RKO (cell line): ENCODE measurements around the gene PLPPR1.
"Not testable (repeated sequence)": the region's sequence is repeated elsewhere in the genome, so short reads cannot be mapped to it uniquely, and the experiment has no call there.

Experiments
- DNase-seq: peaks from one replicate; pipeline ENCODE4 v3.0.0-alpha.2; 2016; ENCODE audit warnings: low spot score

Gene PLPPR1

GRCh38 chr9:101028346-101029314 is at the start of gene PLPPR1:
TSS of gene PLPPR1 (plus strand) at chr9:101028727.
- peak; percentile 78 for DNase-seq

- DNase-seq = no peak
Observed at GRCh38 chr9:100989731-100990130, 38.8 kb upstream of the PLPPR1 start.

GRCh38 chr9:100990605-100991381 is 37.7 kb upstream of the PLPPR1 start:
- no peak for DNase-seq

GRCh38 chr9:100992632-100993031 is 35.9 kb upstream of the PLPPR1 start:
- no peak for DNase-seq

GRCh38 chr9:100999906-101000544 is 28.5 kb upstream of the PLPPR1 start:
- no peak for DNase-seq

- no peak for DNase-seq
Observed at GRCh38 chr9:101005246-101005645, 23.3 kb upstream of the PLPPR1 start.

GRCh38 chr9:101014566-101014965 is 14.0 kb upstream of the PLPPR1 start:
- no peak for DNase-seq

- DNase-seq = no peak
Observed at GRCh38 chr9:101018467-101018866, 10.1 kb upstream of the PLPPR1 start.

GRCh38 chr9:101022704-101023103 is 5.8 kb upstream of the PLPPR1 start:
- DNase-seq = no peak

GRCh38 chr9:101025940-101026339 is 2.6 kb upstream of the PLPPR1 start:
- DNase-seq = no peak

GRCh38 chr9:101026824-101027223 is 1.7 kb upstream of the PLPPR1 start:
- no peak for DNase-seq

- no peak for DNase-seq
Observed at GRCh38 chr9:101027236-101027635, 1.3 kb upstream of the PLPPR1 start.

- DNase-seq = no peak
Observed at GRCh38 chr9:101027733-101028345, 688 bp upstream of the PLPPR1 start.

GRCh38 chr9:101029315-101030085 is 973 bp downstream of the PLPPR1 start:
- DNase-seq = no peak

GRCh38 chr9:101030086-101030391 is 1.5 kb downstream of the PLPPR1 start:
- no peak for DNase-seq

GRCh38 chr9:101032426-101032825 is 3.9 kb downstream of the PLPPR1 start:
- peak; percentile 37 for DNase-seq

- DNase-seq = peak; percentile 14
Observed at GRCh38 chr9:101034222-101034621, 5.7 kb downstream of the PLPPR1 start.

- DNase-seq = no peak
Observed at GRCh38 chr9:101035098-101035497, 6.6 kb downstream of the PLPPR1 start.

GRCh38 chr9:101037430-101037829 is 8.9 kb downstream of the PLPPR1 start:
- no peak for DNase-seq

GRCh38 chr9:101038488-101038887 is 10.0 kb downstream of the PLPPR1 start:
- no peak for DNase-seq

GRCh38 chr9:101039581-101039980 is 11.1 kb downstream of the PLPPR1 start:
- not testable (repeated sequence) for DNase-seq
